ENCODE data around the gene KCTD17.

KCTD17 gene

DNA sequence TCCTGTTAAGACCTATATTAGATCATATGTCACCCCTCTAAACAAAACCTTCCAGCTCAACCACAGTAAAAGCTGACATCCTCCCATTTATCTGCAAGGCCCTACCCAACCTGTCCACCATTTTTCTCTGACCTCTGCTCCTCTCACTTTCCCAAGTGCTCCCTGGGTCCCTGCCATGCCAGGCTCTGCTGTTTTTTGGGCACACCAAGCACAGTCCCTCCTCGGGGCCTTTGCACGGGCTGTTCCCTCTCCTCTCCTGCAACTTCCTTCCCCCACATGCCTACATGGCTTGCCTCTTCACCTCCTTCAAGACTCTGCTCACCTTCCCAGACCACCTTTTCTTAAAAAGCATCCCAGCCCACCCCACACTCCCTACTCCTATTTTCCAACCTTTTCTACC, 42.1 kb upstream of the KCTD17 start:
- no peak overlapping the region for H3K4me3 ChIP-seq (ENCODE audit: low read depth in 1 of 2, low read length in 1 of 2)
- peaks cover 5% of the 10 kb centered on the region for H3K36me3 ChIP-seq
- H3K4me1 ChIP-seq (ENCODE audit: control insufficient read depth in 1 of 2, insufficient read depth in 1 of 2, low read depth in 1 of 2, low read length in 1 of 2): peaks cover 3 to 6% of the 10 kb centered on the region in 2 experiments
- no peak overlapping the region for H3K27ac ChIP-seq
- H3K9me3 ChIP-seq: no peaks in the 10 kb centered on the region
- peaks cover 51% of the 10 kb centered on the region for H3K27me3 ChIP-seq
- TF ChIP-seq, protein P1, sequence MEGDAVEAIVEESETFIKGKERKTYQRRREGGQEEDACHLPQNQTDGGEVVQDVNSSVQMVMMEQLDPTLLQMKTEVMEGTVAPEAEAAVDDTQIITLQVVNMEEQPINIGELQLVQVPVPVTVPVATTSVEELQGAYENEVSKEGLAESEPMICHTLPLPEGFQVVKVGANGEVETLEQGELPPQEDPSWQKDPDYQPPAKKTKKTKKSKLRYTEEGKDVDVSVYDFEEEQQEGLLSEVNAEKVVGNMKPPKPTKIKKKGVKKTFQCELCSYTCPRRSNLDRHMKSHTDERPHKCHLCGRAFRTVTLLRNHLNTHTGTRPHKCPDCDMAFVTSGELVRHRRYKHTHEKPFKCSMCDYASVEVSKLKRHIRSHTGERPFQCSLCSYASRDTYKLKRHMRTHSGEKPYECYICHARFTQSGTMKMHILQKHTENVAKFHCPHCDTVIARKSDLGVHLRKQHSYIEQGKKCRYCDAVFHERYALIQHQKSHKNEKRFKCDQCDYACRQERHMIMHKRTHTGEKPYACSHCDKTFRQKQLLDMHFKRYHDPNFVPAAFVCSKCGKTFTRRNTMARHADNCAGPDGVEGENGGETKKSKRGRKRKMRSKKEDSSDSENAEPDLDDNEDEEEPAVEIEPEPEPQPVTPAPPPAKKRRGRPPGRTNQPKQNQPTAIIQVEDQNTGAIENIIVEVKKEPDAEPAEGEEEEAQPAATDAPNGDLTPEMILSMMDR (IDR thresholded peaks at IDR 0.05): no peak

DNA sequence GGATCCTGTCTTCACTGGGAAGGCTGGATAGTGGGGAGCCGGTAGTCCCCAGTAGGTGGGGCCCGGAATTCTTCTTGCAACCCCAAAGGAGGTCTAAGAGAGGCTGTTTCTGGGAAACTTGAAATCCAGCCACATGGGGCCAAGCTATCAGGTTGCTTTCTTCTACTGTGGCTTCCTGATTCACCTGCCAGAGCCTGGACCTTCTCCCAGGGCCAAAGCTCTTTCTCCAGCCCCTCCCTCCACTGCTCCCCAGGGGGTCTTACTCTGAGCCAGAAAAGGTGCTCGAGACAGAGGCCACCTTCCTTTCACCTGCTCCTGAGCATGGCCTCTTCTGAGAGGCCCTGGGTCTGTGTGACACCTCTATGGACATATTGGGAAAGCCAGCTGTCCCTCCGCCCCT, 41.4 kb upstream of the KCTD17 start:
- H3K9me3 ChIP-seq: no peaks in the 10 kb centered on the region
- peaks cover 3 to 7% of the 10 kb centered on the region in 2 experiments for H3K4me1 ChIP-seq (ENCODE audit: control insufficient read depth in 1 of 2, insufficient read depth in 1 of 2, low read depth in 1 of 2, low read length in 1 of 2)
- H3K27me3 ChIP-seq: peaks cover 47% of the 10 kb centered on the region
- TF ChIP-seq, protein P1 (IDR thresholded peaks at IDR 0.05): no peak
- peaks cover 5% of the 10 kb centered on the region for H3K36me3 ChIP-seq
- no peak overlapping the region for H3K27ac ChIP-seq
- no peak overlapping the region for H3K4me3 ChIP-seq (ENCODE audit: low read depth in 1 of 2, low read length in 1 of 2)

DNA sequence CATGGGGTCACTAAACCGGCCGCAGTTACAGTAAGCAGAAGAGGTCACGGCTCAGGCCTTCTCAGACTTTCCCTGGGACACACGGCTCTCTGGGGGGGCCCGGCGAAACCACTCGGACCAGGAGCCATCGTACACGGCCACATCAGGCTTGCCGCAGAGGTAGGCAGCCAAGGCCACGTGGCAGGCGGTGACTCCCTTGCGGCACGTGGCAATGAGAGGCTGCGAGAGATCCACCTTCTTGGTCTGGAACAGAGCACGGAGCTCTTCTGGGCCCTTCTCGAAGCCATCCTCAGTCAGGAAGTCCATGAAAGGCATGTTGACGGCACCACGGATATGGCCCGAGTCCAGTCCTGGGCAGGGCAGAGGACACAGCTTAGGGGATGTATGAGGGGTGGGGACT, 40.6 kb upstream of the KCTD17 start:
- Histone ChIP-seq H3K4me3 (ENCODE audit: low read depth in 1 of 2, low read length in 1 of 2) (no peak overlapping the region), H3K4me1 (ENCODE audit: control insufficient read depth in 1 of 2, insufficient read depth in 1 of 2, low read depth in 1 of 2, low read length in 1 of 2) (peaks cover 3 to 11% of the 10 kb centered on the region in 2 experiments), H3K27ac (no peak overlapping the region), H3K27me3 (peaks cover 41% of the 10 kb centered on the region), H3K9me3 (no peaks in the 10 kb centered on the region), H3K36me3 (peaks cover 5% of the 10 kb centered on the region)
- TF ChIP-seq, protein P1 (IDR thresholded peaks at IDR 0.05): no peak

DNA sequence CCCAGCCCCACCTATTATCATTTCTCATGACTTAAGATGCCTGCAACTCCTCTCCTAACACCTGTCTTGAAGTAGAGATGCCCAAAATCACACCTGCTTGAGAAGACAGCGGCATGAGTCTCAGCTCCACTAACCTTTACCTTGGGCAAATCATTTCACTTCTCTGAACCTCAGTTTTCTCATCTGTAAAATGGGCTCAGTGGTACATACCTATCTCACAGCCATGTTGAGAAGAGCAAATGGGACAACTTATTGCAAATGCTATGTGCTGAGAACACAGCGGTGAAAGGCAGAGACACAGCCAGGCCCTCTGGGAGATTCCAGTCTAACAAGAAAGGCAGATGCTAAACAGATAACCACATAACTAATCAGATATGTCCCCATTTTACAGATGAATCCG, 40.1 kb upstream of the KCTD17 start:
- H3K9me3 ChIP-seq: no peaks in the 10 kb centered on the region
- TF ChIP-seq, protein P1 (IDR thresholded peaks at IDR 0.05): no peak
- peaks cover 10% of the 10 kb centered on the region for H3K36me3 ChIP-seq
- H3K4me1 ChIP-seq (ENCODE audit: control insufficient read depth in 1 of 2, insufficient read depth in 1 of 2, low read depth in 1 of 2, low read length in 1 of 2): peaks cover 3 to 11% of the 10 kb centered on the region in 2 experiments
- H3K27me3 ChIP-seq: peaks cover 36% of the 10 kb centered on the region
- H3K4me3 ChIP-seq (ENCODE audit: low read depth in 1 of 2, low read length in 1 of 2): no peak overlapping the region
- no peak overlapping the region for H3K27ac ChIP-seq

DNA sequence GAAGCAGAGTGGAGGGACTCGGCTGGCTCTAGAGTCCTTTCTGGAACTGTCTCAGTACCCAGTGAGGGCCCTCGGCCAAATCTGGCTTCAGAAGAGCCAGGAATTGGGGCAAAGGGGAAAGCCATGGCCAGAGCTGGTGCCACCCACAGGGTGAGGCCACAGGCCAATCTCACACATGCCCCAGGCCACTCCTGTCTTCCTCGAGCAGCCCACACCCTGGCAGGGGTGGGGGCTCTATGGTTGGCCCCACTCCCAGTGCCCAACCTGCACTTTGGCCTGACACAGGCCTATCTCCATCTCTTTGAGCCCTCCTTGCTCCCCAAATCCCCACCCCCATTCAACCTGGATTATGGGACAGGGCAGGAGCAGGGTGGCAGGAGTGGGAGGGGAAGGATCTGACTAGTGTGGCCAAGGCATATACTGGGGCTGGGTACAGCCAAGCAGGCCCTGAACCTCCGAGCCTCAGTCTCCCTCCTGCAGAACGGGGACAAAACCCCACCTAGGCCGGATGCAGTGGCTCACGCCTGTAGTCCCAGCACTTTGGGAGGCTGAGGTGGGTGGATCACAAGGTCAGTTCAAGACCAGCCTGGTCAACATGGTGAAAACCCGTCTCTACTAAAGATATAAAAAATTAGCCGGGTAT, 39.2 kb upstream of the KCTD17 start:
- Histone ChIP-seq H3K4me1 (ENCODE audit: control insufficient read depth in 1 of 2, insufficient read depth in 1 of 2, low read depth in 1 of 2, low read length in 1 of 2) (peaks cover 7 to 16% of the 10 kb centered on the region in 2 experiments), H3K27ac (no peak overlapping the region), H3K4me3 (ENCODE audit: low read depth in 1 of 2, low read length in 1 of 2) (no peak overlapping the region), H3K36me3 (peaks cover 13% of the 10 kb centered on the region), H3K9me3 (no peaks in the 10 kb centered on the region), H3K27me3 (peaks cover 27% of the 10 kb centered on the region)
- TF ChIP-seq, protein P1 (IDR thresholded peaks at IDR 0.05): no peak
